ENCODE data around the gene AK4.

AK4 gene

DNA sequence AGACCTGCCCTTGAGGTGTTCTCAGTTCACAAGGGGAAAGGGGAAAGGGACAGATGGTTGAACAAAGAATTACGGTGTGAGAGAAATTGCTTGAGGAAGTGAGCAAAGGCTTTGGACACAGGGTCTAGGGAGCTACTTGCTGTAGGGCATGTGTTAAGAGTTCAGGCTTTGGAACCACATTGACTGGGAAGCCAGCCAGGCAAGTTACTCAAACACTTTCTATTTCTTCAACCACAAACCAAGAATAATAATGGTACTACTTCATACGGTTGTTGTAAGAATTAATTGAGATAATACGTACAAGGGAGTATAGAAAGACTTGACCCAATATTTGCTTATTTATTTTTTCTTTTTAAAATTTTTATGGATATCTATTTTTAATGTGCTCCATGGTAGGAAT is 26.6 kb downstream of the AK4 start:
- no peak overlapping the region for H3K9ac ChIP-seq (ENCODE audit: low read depth in 1 of 2, low read length in 2 of 2)
- peaks cover 0 to 8% of the 10 kb centered on the region in 2 donors for H3K4me1 ChIP-seq (ENCODE audit: control insufficient read depth in 1 of 2, insufficient read depth in 2 of 2, low read length in 2 of 2)
- no peak overlapping the region for H3K27ac ChIP-seq (ENCODE audit: low read depth, low read length)

DNA sequence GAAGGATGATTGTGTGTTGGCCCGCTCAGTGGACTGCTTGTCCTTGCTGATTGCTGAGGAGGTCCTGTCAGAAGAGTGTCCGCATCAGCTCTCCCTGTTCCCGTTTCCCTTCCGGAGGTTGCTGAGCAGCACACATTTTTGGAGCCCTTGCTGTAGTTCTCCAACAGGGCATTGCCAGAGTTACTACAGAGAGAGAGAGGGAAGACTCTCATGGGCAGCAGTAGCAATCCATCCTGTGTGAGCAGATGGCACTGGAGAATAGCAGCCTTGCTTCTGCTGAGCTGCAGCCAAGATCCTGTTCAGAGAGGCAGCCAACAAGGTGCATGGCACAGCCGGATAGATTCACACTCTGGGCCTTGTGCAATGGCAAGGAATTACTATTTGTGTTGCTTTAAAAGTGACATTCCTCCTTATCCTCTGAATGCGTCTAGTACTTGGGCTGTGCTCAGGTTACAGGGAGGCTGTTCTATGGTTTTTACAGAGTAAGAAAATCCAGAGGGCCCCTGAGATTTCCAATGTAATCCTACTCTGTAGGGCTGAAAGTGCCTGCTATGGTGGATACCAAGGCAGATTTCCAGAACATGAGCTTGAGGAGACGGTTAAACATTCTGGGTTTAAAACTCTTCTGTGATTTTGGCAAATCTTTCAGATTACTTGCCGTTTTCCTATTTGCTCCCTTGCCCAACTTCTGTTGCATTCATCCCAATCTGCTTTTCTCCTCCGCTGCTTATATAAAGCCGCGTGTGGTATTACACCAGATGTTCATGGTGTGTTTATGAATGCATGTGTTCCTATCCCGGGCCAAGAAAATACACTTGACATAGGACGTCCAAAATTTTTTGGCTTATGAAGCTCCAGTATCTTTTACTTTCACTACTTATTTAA is 27.4 kb downstream of the AK4 start:
- Histone ChIP-seq H3K27me3 (ENCODE audit: control insufficient read depth in 1 of 2, insufficient read depth in 2 of 2, low read length in 2 of 2) (no peaks in the 10 kb centered on the region), H3K9me3 (ENCODE audit: control insufficient read depth in 1 of 2, low read length in 2 of 2) (no peaks in the 10 kb centered on the region), H3K4me3 (ENCODE audit: low read depth in 1 of 2, low read length in 2 of 2) (no peak overlapping the region), H3K4me1 (ENCODE audit: control insufficient read depth in 1 of 2, insufficient read depth in 2 of 2, low read length in 2 of 2) (peaks cover 0 to 8% of the 10 kb centered on the region in 2 donors), H3K36me3 (ENCODE audit: control insufficient read depth in 1 of 2, insufficient read depth in 2 of 2, low read length in 2 of 2) (no peaks in the 10 kb centered on the region), H3K9ac (ENCODE audit: low read depth in 1 of 2, low read length in 2 of 2) (no peak overlapping the region), H3K27ac (ENCODE audit: low read depth, low read length) (no peak overlapping the region)

More for the DNA sequence above, 26.6 kb downstream of the AK4 start:
- Histone ChIP-seq H3K27me3 (ENCODE audit: control insufficient read depth in 1 of 2, insufficient read depth in 2 of 2, low read length in 2 of 2) (no peaks in the 10 kb centered on the region), H3K9me3 (ENCODE audit: control insufficient read depth in 1 of 2, low read length in 2 of 2) (no peaks in the 10 kb centered on the region), H3K36me3 (ENCODE audit: control insufficient read depth in 1 of 2, insufficient read depth in 2 of 2, low read length in 2 of 2) (no peaks in the 10 kb centered on the region), H3K4me3 (ENCODE audit: low read depth in 1 of 2, low read length in 2 of 2) (no peak overlapping the region)

DNA sequence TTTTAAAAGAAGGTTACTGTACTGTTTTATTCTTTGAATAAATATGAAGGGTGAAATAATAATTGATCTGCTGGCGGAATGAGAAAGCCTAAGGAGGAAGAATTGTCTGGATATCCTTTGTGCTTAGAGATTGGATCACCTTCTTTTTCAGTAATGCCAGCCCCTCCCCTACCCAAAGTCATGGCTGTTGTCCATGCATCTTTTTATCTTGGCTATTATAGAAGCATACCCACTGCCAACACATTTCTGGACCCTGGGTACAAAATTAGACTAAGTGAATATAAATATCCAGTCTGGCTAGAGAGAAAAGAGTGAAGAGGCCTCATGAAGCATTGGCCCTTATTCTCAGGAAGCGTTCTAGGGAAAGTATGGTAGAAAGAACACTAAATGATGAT is 28.1 kb downstream of the AK4 start:
- H3K4me1 ChIP-seq (ENCODE audit: control insufficient read depth in 1 of 2, insufficient read depth in 2 of 2, low read length in 2 of 2): peaks cover 0 to 8% of the 10 kb centered on the region in 2 donors
- no peaks in the 10 kb centered on the region for H3K36me3 ChIP-seq (ENCODE audit: control insufficient read depth in 1 of 2, insufficient read depth in 2 of 2, low read length in 2 of 2)
- H3K9ac ChIP-seq (ENCODE audit: low read depth in 1 of 2, low read length in 2 of 2): no peak overlapping the region
- H3K27me3 ChIP-seq (ENCODE audit: control insufficient read depth in 1 of 2, insufficient read depth in 2 of 2, low read length in 2 of 2): no peaks in the 10 kb centered on the region
- H3K9me3 ChIP-seq (ENCODE audit: control insufficient read depth in 1 of 2, low read length in 2 of 2): no peaks in the 10 kb centered on the region
- no peak overlapping the region for H3K4me3 ChIP-seq (ENCODE audit: low read depth in 1 of 2, low read length in 2 of 2)
- H3K27ac ChIP-seq (ENCODE audit: low read depth, low read length): no peak overlapping the region

DNA sequence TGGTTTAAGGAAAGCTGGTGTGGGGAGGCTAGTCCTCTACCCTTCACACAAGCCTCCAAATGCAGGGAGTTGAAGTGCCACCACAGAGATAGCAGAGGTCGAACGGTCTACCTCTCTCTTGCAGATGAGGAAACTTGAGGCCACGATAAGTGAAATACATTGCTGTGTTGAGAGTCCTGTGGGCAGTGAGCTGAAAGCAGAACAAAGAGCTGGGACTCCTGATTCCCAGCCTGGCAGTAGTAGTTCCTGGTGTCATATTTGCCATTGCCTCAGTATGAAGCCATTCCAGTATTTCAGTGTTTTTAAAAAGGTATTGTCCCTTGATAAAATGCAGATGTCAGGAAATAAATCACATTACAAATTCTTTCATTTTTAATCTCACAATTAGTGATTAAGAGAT is 28.6 kb downstream of the AK4 start:
- H3K27me3 ChIP-seq (ENCODE audit: control insufficient read depth in 1 of 2, insufficient read depth in 2 of 2, low read length in 2 of 2): no peaks in the 10 kb centered on the region
- peaks cover 0 to 8% of the 10 kb centered on the region in 2 donors for H3K4me1 ChIP-seq (ENCODE audit: control insufficient read depth in 1 of 2, insufficient read depth in 2 of 2, low read length in 2 of 2)
- no peaks in the 10 kb centered on the region for H3K36me3 ChIP-seq (ENCODE audit: control insufficient read depth in 1 of 2, insufficient read depth in 2 of 2, low read length in 2 of 2)
- no peak overlapping the region for H3K27ac ChIP-seq (ENCODE audit: low read depth, low read length)
- no peaks in the 10 kb centered on the region for H3K9me3 ChIP-seq (ENCODE audit: control insufficient read depth in 1 of 2, low read length in 2 of 2)
- H3K4me3 ChIP-seq (ENCODE audit: low read depth in 1 of 2, low read length in 2 of 2): no peak overlapping the region
- H3K9ac ChIP-seq (ENCODE audit: low read depth in 1 of 2, low read length in 2 of 2): no peak overlapping the region

DNA sequence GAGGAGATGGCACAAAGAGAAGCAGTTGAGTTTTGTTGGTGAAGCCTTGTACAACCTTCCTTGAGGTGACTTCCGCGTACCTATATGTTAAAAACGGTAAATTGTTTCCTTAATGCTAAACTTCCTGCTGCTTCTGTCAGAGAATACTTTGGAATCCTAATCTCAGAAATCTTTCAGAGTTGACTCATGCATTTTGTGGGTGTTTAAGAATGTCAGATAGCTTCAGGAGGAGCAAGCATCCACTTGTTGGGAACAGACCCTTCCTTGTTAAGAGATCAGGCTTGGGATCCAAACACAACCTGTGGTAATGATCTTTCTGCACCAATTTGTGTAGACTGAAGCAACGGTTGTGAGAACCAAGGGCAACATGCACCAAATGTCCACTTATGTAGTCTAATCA is 29.5 kb downstream of the AK4 start:
- peaks cover 0 to 8% of the 10 kb centered on the region in 2 donors for H3K4me1 ChIP-seq (ENCODE audit: control insufficient read depth in 1 of 2, insufficient read depth in 2 of 2, low read length in 2 of 2)
- no peaks in the 10 kb centered on the region for H3K27me3 ChIP-seq (ENCODE audit: control insufficient read depth in 1 of 2, insufficient read depth in 2 of 2, low read length in 2 of 2)
- H3K27ac ChIP-seq (ENCODE audit: low read depth, low read length): no peak overlapping the region
- no peak overlapping the region for H3K4me3 ChIP-seq (ENCODE audit: low read depth in 1 of 2, low read length in 2 of 2)
- H3K9me3 ChIP-seq (ENCODE audit: control insufficient read depth in 1 of 2, low read length in 2 of 2): no peaks in the 10 kb centered on the region
- no peak overlapping the region for H3K9ac ChIP-seq (ENCODE audit: low read depth in 1 of 2, low read length in 2 of 2)
- H3K36me3 ChIP-seq (ENCODE audit: control insufficient read depth in 1 of 2, insufficient read depth in 2 of 2, low read length in 2 of 2): no peaks in the 10 kb centered on the region

DNA sequence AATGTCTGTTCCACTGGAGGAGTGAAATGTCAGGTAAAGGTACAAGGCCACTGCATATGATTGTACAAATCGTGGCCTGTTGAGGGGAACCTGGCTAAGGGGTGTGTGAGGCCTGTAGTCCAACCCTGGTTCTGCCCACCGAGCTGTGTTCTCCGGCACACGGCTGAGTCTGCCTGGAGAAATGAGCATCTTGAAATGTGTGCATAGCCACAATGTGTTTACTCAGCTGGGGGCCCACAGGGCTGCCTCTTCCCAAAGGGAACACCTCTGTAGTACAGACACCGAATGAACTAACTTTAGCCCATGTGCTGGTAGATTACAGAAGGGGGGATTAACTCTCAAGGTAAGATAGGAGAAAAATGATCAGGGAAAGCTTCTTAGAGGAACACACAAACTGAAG is 30.2 kb downstream of the AK4 start:
- H3K27ac ChIP-seq (ENCODE audit: low read depth, low read length): no peak overlapping the region
- H3K27me3 ChIP-seq (ENCODE audit: control insufficient read depth in 1 of 2, insufficient read depth in 2 of 2, low read length in 2 of 2): no peaks in the 10 kb centered on the region
- H3K9ac ChIP-seq (ENCODE audit: low read depth in 1 of 2, low read length in 2 of 2): no peak overlapping the region
- H3K4me1 ChIP-seq (ENCODE audit: control insufficient read depth in 1 of 2, insufficient read depth in 2 of 2, low read length in 2 of 2): peaks cover 0 to 8% of the 10 kb centered on the region in 2 donors
- H3K36me3 ChIP-seq (ENCODE audit: control insufficient read depth in 1 of 2, insufficient read depth in 2 of 2, low read length in 2 of 2): no peaks in the 10 kb centered on the region
- H3K9me3 ChIP-seq (ENCODE audit: control insufficient read depth in 1 of 2, low read length in 2 of 2): no peaks in the 10 kb centered on the region
- no peak overlapping the region for H3K4me3 ChIP-seq (ENCODE audit: low read depth in 1 of 2, low read length in 2 of 2)

DNA sequence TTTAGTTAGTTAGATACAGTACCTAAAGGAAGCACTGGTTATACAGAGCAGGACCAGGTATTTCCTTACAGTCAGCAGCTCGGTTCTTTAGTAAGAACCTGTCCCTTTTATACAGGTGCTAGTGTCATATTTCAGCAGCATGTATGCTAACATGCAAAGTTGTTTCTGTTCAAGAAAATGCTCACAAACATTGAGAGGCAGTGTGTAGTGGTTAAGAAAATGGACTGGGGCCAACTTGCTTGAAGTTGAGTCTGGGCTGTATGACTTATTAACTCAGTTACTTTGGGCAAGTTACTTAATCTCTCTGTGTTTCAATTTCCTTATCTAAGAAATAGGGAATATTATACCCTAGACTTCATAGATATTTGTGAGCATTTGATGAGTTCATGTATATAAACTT is 31.1 kb downstream of the AK4 start:
- Histone ChIP-seq H3K36me3 (ENCODE audit: control insufficient read depth in 1 of 2, insufficient read depth in 2 of 2, low read length in 2 of 2) (no peaks in the 10 kb centered on the region), H3K27me3 (ENCODE audit: control insufficient read depth in 1 of 2, insufficient read depth in 2 of 2, low read length in 2 of 2) (no peaks in the 10 kb centered on the region), H3K9me3 (ENCODE audit: control insufficient read depth in 1 of 2, low read length in 2 of 2) (no peaks in the 10 kb centered on the region), H3K4me1 (ENCODE audit: control insufficient read depth in 1 of 2, insufficient read depth in 2 of 2, low read length in 2 of 2) (peaks cover 0 to 8% of the 10 kb centered on the region in 2 donors), H3K9ac (ENCODE audit: low read depth in 1 of 2, low read length in 2 of 2) (no peak overlapping the region), H3K4me3 (ENCODE audit: low read depth in 1 of 2, low read length in 2 of 2) (no peak overlapping the region), H3K27ac (ENCODE audit: low read depth, low read length) (no peak overlapping the region)

DNA sequence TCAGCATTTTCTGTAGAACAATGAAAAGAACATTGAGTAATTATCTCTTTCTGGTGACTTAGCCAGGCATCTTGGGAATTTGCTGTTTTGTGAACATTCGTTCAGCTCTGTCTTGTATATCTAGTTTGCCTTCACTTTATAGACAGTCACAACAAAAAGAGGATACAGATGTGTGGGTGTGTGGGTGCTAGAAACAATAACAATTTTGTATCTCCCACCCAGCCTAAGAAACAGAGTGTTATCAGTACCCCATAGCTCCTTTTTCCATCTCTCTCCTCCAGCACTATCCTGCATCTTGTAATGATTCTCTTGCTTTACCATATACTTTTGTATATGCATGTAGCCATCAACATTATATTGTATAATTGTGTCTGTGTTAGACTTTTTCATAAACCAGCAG is 33.0 kb downstream of the AK4 start:
- no peaks in the 10 kb centered on the region for H3K36me3 ChIP-seq (ENCODE audit: control insufficient read depth in 1 of 2, insufficient read depth in 2 of 2, low read length in 2 of 2)
- H3K27ac ChIP-seq (ENCODE audit: low read depth, low read length): no peak overlapping the region
- no peaks in the 10 kb centered on the region for H3K27me3 ChIP-seq (ENCODE audit: control insufficient read depth in 1 of 2, insufficient read depth in 2 of 2, low read length in 2 of 2)
- no peak overlapping the region for H3K4me3 ChIP-seq (ENCODE audit: low read depth in 1 of 2, low read length in 2 of 2)
- peaks cover 0 to 4% of the 10 kb centered on the region in 2 donors for H3K4me1 ChIP-seq (ENCODE audit: control insufficient read depth in 1 of 2, insufficient read depth in 2 of 2, low read length in 2 of 2)
- no peaks in the 10 kb centered on the region for H3K9me3 ChIP-seq (ENCODE audit: control insufficient read depth in 1 of 2, low read length in 2 of 2)
- no peak overlapping the region for H3K9ac ChIP-seq (ENCODE audit: low read depth in 1 of 2, low read length in 2 of 2)

DNA sequence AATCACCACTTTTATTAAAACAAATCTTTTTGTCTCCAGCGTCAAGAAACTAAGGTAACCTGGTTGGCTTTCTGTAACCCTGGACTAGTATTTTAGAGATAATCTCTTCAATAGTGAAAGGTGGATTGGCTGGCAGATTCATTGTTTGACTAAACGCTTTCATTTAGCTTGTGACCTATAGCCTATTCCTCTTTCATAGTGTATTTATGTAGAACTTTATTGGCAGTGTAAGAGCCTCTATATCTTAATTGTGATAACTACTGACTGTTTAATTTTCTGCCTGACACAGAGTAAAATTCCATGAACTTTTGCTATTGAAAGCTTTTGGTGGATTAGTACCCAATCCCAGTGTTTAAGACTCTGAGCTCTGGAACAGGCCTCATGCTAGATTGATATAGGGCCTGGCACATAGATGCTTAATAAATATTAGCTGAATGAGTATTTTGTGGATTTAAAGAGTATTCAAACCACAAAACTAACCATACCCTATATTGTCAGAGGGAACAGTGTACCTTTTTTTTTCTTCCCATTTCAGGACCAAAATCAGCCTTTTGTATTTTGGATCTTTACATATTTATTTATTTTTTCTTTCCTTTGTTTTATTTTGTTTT is 34.8 kb downstream of the AK4 start:
- Histone ChIP-seq H3K4me1 (ENCODE audit: control insufficient read depth in 1 of 2, insufficient read depth in 2 of 2, low read length in 2 of 2) (peaks cover 0 to 4% of the 10 kb centered on the region in 2 donors), H3K4me3 (ENCODE audit: low read depth in 1 of 2, low read length in 2 of 2) (no peak overlapping the region), H3K36me3 (ENCODE audit: control insufficient read depth in 1 of 2, insufficient read depth in 2 of 2, low read length in 2 of 2) (no peaks in the 10 kb centered on the region), H3K9me3 (ENCODE audit: control insufficient read depth in 1 of 2, low read length in 2 of 2) (no peaks in the 10 kb centered on the region), H3K27ac (ENCODE audit: low read depth, low read length) (no peak overlapping the region), H3K9ac (ENCODE audit: low read depth in 1 of 2, low read length in 2 of 2) (no peak overlapping the region), H3K27me3 (ENCODE audit: control insufficient read depth in 1 of 2, insufficient read depth in 2 of 2, low read length in 2 of 2) (no peaks in the 10 kb centered on the region)

DNA sequence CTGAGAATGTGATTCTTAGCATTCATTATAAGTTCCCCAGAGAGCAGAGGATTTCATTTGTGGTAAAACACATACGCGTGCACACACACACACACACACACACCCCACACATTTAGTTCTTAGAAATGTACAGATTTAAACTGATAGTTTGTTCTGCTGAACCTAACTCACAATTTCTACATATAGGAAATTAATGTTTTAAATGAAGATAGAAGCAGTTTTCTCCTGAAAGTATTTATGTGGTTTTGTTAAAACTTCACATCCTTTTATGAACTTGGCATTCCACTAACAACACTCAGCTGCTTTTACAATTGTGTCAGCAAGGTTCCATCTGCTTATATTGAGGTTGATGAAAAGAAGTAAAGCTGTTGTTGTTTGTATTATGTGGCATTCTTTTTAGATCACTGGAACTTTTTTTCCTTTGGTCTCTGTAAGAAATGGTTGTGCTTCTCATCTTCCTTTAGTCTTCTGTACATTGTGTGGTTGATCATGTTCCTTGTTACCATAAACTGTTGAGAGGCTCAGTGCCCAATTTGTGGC is 41.6 kb downstream of the AK4 start:
- Histone ChIP-seq H3K27me3 (ENCODE audit: control insufficient read depth in 1 of 2, insufficient read depth in 2 of 2, low read length in 2 of 2) (no peaks in the 10 kb centered on the region), H3K4me1 (ENCODE audit: control insufficient read depth in 1 of 2, insufficient read depth in 2 of 2, low read length in 2 of 2) (no peaks in the 10 kb centered on the region), H3K36me3 (ENCODE audit: control insufficient read depth in 1 of 2, insufficient read depth in 2 of 2, low read length in 2 of 2) (peaks cover 0 to 4% of the 10 kb centered on the region in 2 donors), H3K4me3 (ENCODE audit: low read depth in 1 of 2, low read length in 2 of 2) (no peak overlapping the region), H3K9ac (ENCODE audit: low read depth in 1 of 2, low read length in 2 of 2) (no peak overlapping the region), H3K27ac (ENCODE audit: low read depth, low read length) (no peak overlapping the region), H3K9me3 (ENCODE audit: control insufficient read depth in 1 of 2, low read length in 2 of 2) (no peaks in the 10 kb centered on the region)

Measured in duodenal mucosa (tissue), 2 donors.